GM23338 (cell line): Measurements from ENCODE around the gene PRAMEF12.

Experiments used
- CTCF ChIP-seq, 2 experiments: fragments of 200-600 bp in 1 of 2; sonication (generic) in 1 of 2; conservative IDR thresholded peaks; 2 replicates each; pipeline versions ENCODE4 v1.5.1 to v1.6.1; 2016 to 2017; ENCODE audit warnings: antibody characterized with exemption in 2 of 2, low read depth in 2 of 2, mild to moderate bottlenecking in 2 of 2, moderate library complexity in 1 of 2
- EZH2 ChIP-seq: fragments of 200-600 bp; sonication (generic); IDR thresholded peaks from one replicate; pipeline ENCODE4 v1.8.0; 2017; ENCODE audit warnings: antibody characterized with exemption, mild to moderate bottlenecking, low read depth; ENCODE audit not compliant: unreplicated experiment
- EZH2phosphoT487 ChIP-seq: fragments of 200-600 bp; sonication (generic); IDR thresholded peaks from one replicate; pipeline ENCODE4 v1.8.1; 2018; ENCODE audit warnings: antibody characterized with exemption; ENCODE audit not compliant: unreplicated experiment
- JUNB ChIP-seq: IDR thresholded peaks from one replicate; pipeline ENCODE4 v1.6.1; 2016; ENCODE audit warnings: antibody characterized with exemption; ENCODE audit not compliant: unreplicated experiment
- POLR2AphosphoS5 ChIP-seq: IDR thresholded peaks from 2 replicates; pipeline ENCODE4 v1.6.1; 2016; ENCODE audit warnings: antibody characterized with exemption, low read depth
- REST ChIP-seq: IDR thresholded peaks from one replicate; pipeline ENCODE4 v1.6.1; 2018; ENCODE audit warnings: antibody characterized with exemption; ENCODE audit not compliant: unreplicated experiment
- ZNF331 ChIP-seq: fragments of 250-450 bp; sonication (Bioruptor Pico); IDR thresholded peaks from 2 replicates; pipeline ENCODE4 v1.5.0; 2020; ENCODE audit warnings: low read depth, mild to moderate bottlenecking, moderate library complexity

- TF ChIP-seq CTCF (conservative IDR thresholded peaks at IDR 0.05; ENCODE audit: low read depth in 2 of 2), result no peak
- no peak for TF ChIP-seq EZH2
- TF ChIP-seq POLR2AphosphoS5, result no peak
- no peak for TF ChIP-seq JUNB
- TF ChIP-seq REST, result no peak
- no peak for TF ChIP-seq EZH2phosphoT487
- TF ChIP-seq ZNF331 (CRISPR knock-in tag), result no peak
These were observed 24.7 kb upstream of the PRAMEF12 start for GRCh38 chr1:12748778-12749355.
